ENCODE data around the gene CD99L2.
"Not testable (repeated sequence)": the region's sequence is repeated elsewhere in the genome, so short reads cannot be mapped to it uniquely, and the experiment has no call there.

Gene CD99L2

GRCh38 chrX:150854856-150855255 lies 43.6 kb downstream of the CD99L2 start:
- no peak for DNase-seq (ENCODE audit: low spot score)

- DNase-seq (ENCODE audit: low spot score) = no peak
Observed at GRCh38 chrX:150849996-150850720, 48.3 kb downstream of the CD99L2 start.

- no peak for DNase-seq (ENCODE audit: low spot score)
Observed at GRCh38 chrX:150849486-150849885, 49.0 kb downstream of the CD99L2 start.

GRCh38 chrX:150848914-150849365 lies 49.5 kb downstream of the CD99L2 start:
- DNase-seq (ENCODE audit: low spot score) = no peak

- DNase-seq (ENCODE audit: low spot score) = no peak
Observed at GRCh38 chrX:150847088-150847487, 51.4 kb downstream of the CD99L2 start.

- DNase-seq (ENCODE audit: low spot score) = no peak
Observed at GRCh38 chrX:150846130-150846529, 52.3 kb downstream of the CD99L2 start.

- DNase-seq (ENCODE audit: low spot score) = no peak
Observed at GRCh38 chrX:150845091-150845490, 53.4 kb downstream of the CD99L2 start.

GRCh38 chrX:150844016-150844415 lies 54.5 kb downstream of the CD99L2 start:
- no peak for DNase-seq (ENCODE audit: low spot score)

GRCh38 chrX:150842198-150842685 lies 56.2 kb downstream of the CD99L2 start:
- no peak for DNase-seq (ENCODE audit: low spot score)

GRCh38 chrX:150841456-150842197 lies 56.8 kb downstream of the CD99L2 start:
- no peak for DNase-seq (ENCODE audit: low spot score)

- no peak for DNase-seq (ENCODE audit: low spot score)
Observed at GRCh38 chrX:150837845-150838244, 60.6 kb downstream of the CD99L2 start.

GRCh38 chrX:150834695-150835094 lies 63.8 kb downstream of the CD99L2 start:
- no peak for DNase-seq (ENCODE audit: low spot score)

- DNase-seq (ENCODE audit: low spot score) = no peak
Observed at GRCh38 chrX:150833454-150834056, 64.9 kb downstream of the CD99L2 start.

GRCh38 chrX:150831863-150832262 lies 66.6 kb downstream of the CD99L2 start:
- DNase-seq (ENCODE audit: low spot score) = no peak

GRCh38 chrX:150828785-150829184 lies 69.7 kb downstream of the CD99L2 start:
- no peak for DNase-seq (ENCODE audit: low spot score)

GRCh38 chrX:150824352-150824751 lies 74.1 kb downstream of the CD99L2 start:
- DNase-seq (ENCODE audit: low spot score) = not testable (repeated sequence)

GRCh38 chrX:150823826-150824225 lies 74.6 kb downstream of the CD99L2 start:
- not testable (repeated sequence) for DNase-seq (ENCODE audit: low spot score)

- no peak for DNase-seq (ENCODE audit: low spot score)
Observed at GRCh38 chrX:150821971-150822370, 76.5 kb downstream of the CD99L2 start.

- no peak for DNase-seq (ENCODE audit: low spot score)
Observed at GRCh38 chrX:150813922-150814321, 84.5 kb downstream of the CD99L2 start.

- DNase-seq (ENCODE audit: low spot score) = no peak
Observed at GRCh38 chrX:150806827-150807226, 91.6 kb downstream of the CD99L2 start.

- no peak for DNase-seq (ENCODE audit: low spot score)
Observed at GRCh38 chrX:150805736-150806135, 92.7 kb downstream of the CD99L2 start.

GRCh38 chrX:150792949-150793527 lies 105.4 kb downstream of the CD99L2 start:
- DNase-seq (ENCODE audit: low spot score) = no peak

All from putamen (tissue), 1 donor.